NCI-H345 treated with DMSO at 0.1 percent for 48 hours (cell line): ENCODE results near the gene FAM110C.
"Not testable (repeated sequence)": the region's sequence is repeated elsewhere in the genome, so short reads cannot be mapped to it uniquely, and the experiment has no call there.

Experiments used
- DNase-seq: peaks from one replicate; lab custom pipeline; 2025; ENCODE audit not compliant: unreplicated experiment; lab: John Stamatoyannopoulos, UW

FAM110C gene

GRCh38 chr2:44748-45341 lies 1.5 kb downstream of the FAM110C start:
- no peak for DNase-seq

GRCh38 chr2:42788-43187 lies 3.5 kb downstream of the FAM110C start:
- DNase-seq: no peak

- no peak for DNase-seq
Measured at GRCh38 chr2:40465-40864, 5.8 kb downstream of the FAM110C start.

- DNase-seq: no peak
Measured at GRCh38 chr2:38155-38554, 8.2 kb downstream of the FAM110C start.

GRCh38 chr2:36318-36717 lies 10.0 kb downstream of the FAM110C start:
- no peak for DNase-seq

- DNase-seq: peak; percentile 77
Measured at GRCh38 chr2:35852-36251, 10.5 kb downstream of the FAM110C start.

GRCh38 chr2:33620-34019 lies 12.7 kb downstream of the FAM110C start:
- DNase-seq: no peak

GRCh38 chr2:32068-32467 lies 14.2 kb downstream of the FAM110C start:
- no peak for DNase-seq

- no peak for DNase-seq
Measured at GRCh38 chr2:29253-29652, 17.1 kb downstream of the FAM110C start.

- DNase-seq: no peak
Measured at GRCh38 chr2:28406-28975, 17.8 kb downstream of the FAM110C start.

GRCh38 chr2:26891-27290 lies 19.4 kb downstream of the FAM110C start:
- no peak for DNase-seq

GRCh38 chr2:25543-25942 lies 20.8 kb downstream of the FAM110C start:
- no peak for DNase-seq

GRCh38 chr2:24591-24990 lies 21.7 kb downstream of the FAM110C start:
- DNase-seq: not testable (repeated sequence)

- DNase-seq: no peak
Measured at GRCh38 chr2:24107-24506, 22.2 kb downstream of the FAM110C start.

GRCh38 chr2:23283-23682 lies 23.0 kb downstream of the FAM110C start:
- no peak for DNase-seq

GRCh38 chr2:22244-22643 lies 24.1 kb downstream of the FAM110C start:
- DNase-seq: not testable (repeated sequence)

GRCh38 chr2:20259-20658 lies 26.0 kb downstream of the FAM110C start:
- DNase-seq: peak; percentile 49

GRCh38 chr2:19505-19904 lies 26.8 kb downstream of the FAM110C start:
- no peak for DNase-seq

GRCh38 chr2:18402-19271 lies 27.7 kb downstream of the FAM110C start:
- no peak for DNase-seq

- DNase-seq: not testable (repeated sequence)
Measured at GRCh38 chr2:15916-16315, 30.4 kb downstream of the FAM110C start.

GRCh38 chr2:11248-11941 lies 34.9 kb downstream of the FAM110C start:
- no peak for DNase-seq
